Tibial nerve (tissue), 4 donors: Measurements from ENCODE around the gene PIK3R3.

Experiments
- CTCF ChIP-seq, 5 experiments: fragments of 200-600 bp in 3 of 5; fragments of 450-650 bp in 2 of 5; sonication (generic) in 3 of 5; IDR thresholded peaks; one replicate each; pipeline ENCODE4 v1.5.1; 2016 to 2019; ENCODE audit warnings: antibody characterized with exemption in 5 of 5, mild to moderate bottlenecking in 3 of 5, moderate library complexity in 2 of 5
- EP300 ChIP-seq, 2 donors: sonication (generic); formaldehyde crosslinking; IDR thresholded peaks; one replicate each; pipeline ENCODE4 v1.6.1; 2017; ENCODE audit warnings: antibody characterized with exemption in 2 of 2, mild to moderate bottlenecking in 1 of 2
- POLR2A ChIP-seq, 2 donors: fragments of 450-650 bp; IDR thresholded peaks; one replicate each; pipeline ENCODE4 v1.6.1; 2017; ENCODE audit warnings: antibody characterized with exemption in 2 of 2, mild to moderate bottlenecking in 2 of 2, moderate library complexity in 2 of 2

- TF ChIP-seq CTCF (IDR thresholded peaks at IDR 0.05) (no peak), POLR2A (IDR thresholded peaks at IDR 0.05) (no peak), EP300 (IDR thresholded peaks at IDR 0.05) (no peak)
Observed at GRCh38 chr1:46148318-46148717, 15.9 kb upstream of the PIK3R3 start.
